WTC11 (cell line): ENCODE results near the gene RANBP3. TPM values are rescaled to one million over a fixed set of nuclear protein-coding genes. Genes with fewer than 3 reads are reported as not detected.

Source experiments
- AR ChIP-seq: fragments of 250-450 bp; sonication (Bioruptor Pico); IDR thresholded peaks from 2 replicates; pipeline ENCODE4 v1.9.0; 2021; ENCODE audit warnings: mild to moderate bottlenecking
- ARID4B ChIP-seq: sonication (generic); formaldehyde crosslinking; IDR thresholded peaks from 2 replicates; pipeline ENCODE4 v1.8.0; 2023; ENCODE audit warnings: missing genetic modification reagents, mild to moderate bottlenecking, borderline replicate concordance
- ATF1 ChIP-seq: sonication (generic); formaldehyde crosslinking; IDR thresholded peaks from 2 replicates; pipeline ENCODE4 v1.8.1; 2023; ENCODE audit warnings: mild to moderate bottlenecking, moderate library complexity, missing genetic modification reagents
- CREM ChIP-seq: sonication (generic); formaldehyde crosslinking; IDR thresholded peaks from 2 replicates; pipeline ENCODE4 v1.8.1; 2022; ENCODE audit warnings: mild to moderate bottlenecking, missing genetic modification reagents, moderate library complexity
- E2F4 ChIP-seq: sonication (generic); formaldehyde crosslinking; IDR thresholded peaks from 2 replicates; pipeline ENCODE4 v1.8.1; 2022; ENCODE audit warnings: low read depth, mild to moderate bottlenecking, moderate library complexity, missing genetic modification reagents, borderline replicate concordance
- ELF4 ChIP-seq: sonication (generic); formaldehyde crosslinking; IDR thresholded peaks from 2 replicates; pipeline ENCODE4 v1.8.1; 2022; ENCODE audit warnings: low read depth, mild to moderate bottlenecking, moderate library complexity, missing genetic modification reagents
- EMX1 ChIP-seq: fragments of 250-450 bp; sonication (Bioruptor Pico); IDR thresholded peaks from 2 replicates; pipeline ENCODE4 v1.8.0; 2021; ENCODE audit warnings: mild to moderate bottlenecking
- ERG ChIP-seq: fragments of 250-450 bp; sonication (Bioruptor Pico); IDR thresholded peaks from 2 replicates; pipeline ENCODE4 v1.8.0; 2021; ENCODE audit warnings: mild to moderate bottlenecking
- FOXJ3 ChIP-seq: sonication (generic); formaldehyde crosslinking; IDR thresholded peaks from 2 replicates; pipeline ENCODE4 v1.9.0; 2021; ENCODE audit warnings: missing genetic modification reagents, mild to moderate bottlenecking, borderline replicate concordance
- FOXK1 ChIP-seq: sonication (generic); formaldehyde crosslinking; IDR thresholded peaks from 2 replicates; pipeline ENCODE4 v1.8.0; 2022; ENCODE audit warnings: mild to moderate bottlenecking, moderate library complexity, missing genetic modification reagents
- FOXP4 ChIP-seq: sonication (generic); formaldehyde crosslinking; IDR thresholded peaks from 2 replicates; pipeline ENCODE4 v1.8.0; 2022; ENCODE audit warnings: mild to moderate bottlenecking, missing genetic modification reagents
- IRF2 ChIP-seq: sonication (generic); formaldehyde crosslinking; IDR thresholded peaks from 2 replicates; pipeline ENCODE4 v1.8.0; 2022; ENCODE audit warnings: low read depth, missing genetic modification reagents, borderline replicate concordance
- MYBL2 ChIP-seq: sonication (generic); formaldehyde crosslinking; IDR thresholded peaks from 2 replicates; pipeline ENCODE4 v1.8.1; 2023; ENCODE audit warnings: mild to moderate bottlenecking, moderate library complexity, missing genetic modification reagents
- NFATC4 ChIP-seq: fragments of 250-450 bp; sonication (Bioruptor Pico); IDR thresholded peaks from 2 replicates; pipeline ENCODE4 v1.9.0; 2021; ENCODE audit warnings: mild to moderate bottlenecking
- NR3C1 ChIP-seq: sonication (generic); formaldehyde crosslinking; conservative IDR thresholded peaks from 2 replicates; pipeline ENCODE4 v1.8.1; 2023; ENCODE audit warnings: low read depth, mild to moderate bottlenecking, missing genetic modification reagents
- TCF7 ChIP-seq: sonication (generic); formaldehyde crosslinking; IDR thresholded peaks from 2 replicates; pipeline ENCODE4 v1.8.0; 2022; ENCODE audit warnings: mild to moderate bottlenecking, low read depth, missing genetic modification reagents, moderate library complexity
- ZBTB21 ChIP-seq: sonication (generic); formaldehyde crosslinking; IDR thresholded peaks from 2 replicates; pipeline ENCODE4 v1.8.1; 2023; ENCODE audit warnings: mild to moderate bottlenecking, missing genetic modification reagents, borderline replicate concordance
- ZNF219 ChIP-seq: sonication (generic); formaldehyde crosslinking; IDR thresholded peaks from 2 replicates; pipeline ENCODE4 v1.8.0; 2023; ENCODE audit warnings: missing genetic modification reagents, mild to moderate bottlenecking, borderline replicate concordance
- ZNF532 ChIP-seq: fragments of 250-450 bp; sonication (Bioruptor Pico); IDR thresholded peaks from 2 replicates; pipeline ENCODE4 v1.9.0; 2021; ENCODE audit warnings: mild to moderate bottlenecking, borderline replicate concordance
- ZNF671 ChIP-seq: fragments of 250-450 bp; sonication (Bioruptor Pico); IDR thresholded peaks from 2 replicates; pipeline ENCODE4 v1.8.0; 2021; ENCODE audit warnings: mild to moderate bottlenecking
- total RNA-seq: library from RNA; stranded (reverse); gene quantifications from 3 replicates; pipeline ENCODE4 v1.2.3, GENCODE V29; 2021

RANBP3 gene
- total RNA-seq, 1 experiment from 2014 or later, result 76.3 TPM

GRCh38 chr19:5891938-5892771 lies 85.8 kb downstream of the RANBP3 start (continued):
- TF ChIP-seq ARID4B (CRISPR knock-in tag), result no peak
- no peak for TF ChIP-seq FOXJ3 (CRISPR knock-in tag)
- no peak for TF ChIP-seq ZNF532 (CRISPR knock-in tag)
- TF ChIP-seq EMX1, result no peak
- TF ChIP-seq ZBTB21, result no peak
- no peak for TF ChIP-seq ZNF219 (CRISPR knock-in tag)
- TF ChIP-seq FOXP4 (CRISPR knock-in tag), result no peak
- TF ChIP-seq MYBL2, result peak; percentile 19; the same call in 1 of the 2 replicates
- TF ChIP-seq NR3C1 (CRISPR knock-in tag), result no peak
- TF ChIP-seq ATF1 (CRISPR knock-in tag), result no peak
- TF ChIP-seq CREM (CRISPR knock-in tag), result no peak
- no peak for TF ChIP-seq E2F4 (CRISPR knock-in tag)
- no peak for TF ChIP-seq TCF7
- TF ChIP-seq NFATC4 (CRISPR knock-in tag), result no peak
- TF ChIP-seq ZNF671, result no peak
- no peak for TF ChIP-seq ELF4 (CRISPR knock-in tag)
- no peak for TF ChIP-seq FOXK1
- TF ChIP-seq ERG, result no peak
- TF ChIP-seq AR (CRISPR knock-in tag), result no peak
- no peak for TF ChIP-seq IRF2 (CRISPR knock-in tag)
